DND-41 (cell line): ENCODE measurements around the gene SLC6A19.

ENCODE experiments used
- CTCF ChIP-seq: IDR thresholded peaks from 2 replicates; pipeline ENCODE4 v1.5.1; 2012; ENCODE audit warnings: borderline replicate concordance, low read length, moderate library complexity, mild to moderate bottlenecking; ENCODE audit not compliant: poor library complexity, severe bottlenecking; ENCODE audit errors: extremely low read depth
- EZH2 ChIP-seq: IDR thresholded peaks from 3 replicates; pipeline ENCODE4 v1.6.1; 2012; ENCODE audit warnings: borderline replicate concordance, low read depth, mild to moderate bottlenecking, moderate library complexity, low read length, inconsistent platforms; ENCODE audit not compliant: severe bottlenecking

DNA sequence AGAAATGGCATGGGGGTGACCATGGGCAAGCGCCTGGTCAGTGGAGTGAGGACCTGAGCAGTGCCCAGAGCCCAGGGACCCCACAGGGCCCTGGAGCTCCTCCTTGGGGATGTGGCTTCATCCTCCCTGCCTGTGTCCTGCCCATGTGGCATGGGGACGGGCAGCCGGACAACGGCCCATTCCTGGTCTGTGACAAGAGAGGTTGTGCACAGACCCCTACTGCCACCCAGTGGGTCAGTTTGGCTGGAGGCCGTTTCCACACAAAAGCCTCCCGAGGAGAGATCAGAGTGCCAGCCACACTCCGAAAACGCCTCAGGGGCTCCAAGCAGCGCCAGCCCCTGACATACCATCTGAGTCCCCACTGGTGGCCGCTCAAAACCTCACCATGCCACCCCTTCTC, 43.6 kb downstream of the SLC6A19 start:
- TF ChIP-seq CTCF = no peak
- no peak for TF ChIP-seq EZH2
